ENCODE measurements around the gene SYT17. TPM values are rescaled to one million over a fixed set of nuclear protein-coding genes. Genes with fewer than 3 reads are reported as not detected.
A peak's percentile ranks its signal among the peaks of the same experiment; 100 is the strongest.

The SYT17 gene
- total RNA-seq, 1 experiment from 2014 or later: 11.8 TPM

DNA sequence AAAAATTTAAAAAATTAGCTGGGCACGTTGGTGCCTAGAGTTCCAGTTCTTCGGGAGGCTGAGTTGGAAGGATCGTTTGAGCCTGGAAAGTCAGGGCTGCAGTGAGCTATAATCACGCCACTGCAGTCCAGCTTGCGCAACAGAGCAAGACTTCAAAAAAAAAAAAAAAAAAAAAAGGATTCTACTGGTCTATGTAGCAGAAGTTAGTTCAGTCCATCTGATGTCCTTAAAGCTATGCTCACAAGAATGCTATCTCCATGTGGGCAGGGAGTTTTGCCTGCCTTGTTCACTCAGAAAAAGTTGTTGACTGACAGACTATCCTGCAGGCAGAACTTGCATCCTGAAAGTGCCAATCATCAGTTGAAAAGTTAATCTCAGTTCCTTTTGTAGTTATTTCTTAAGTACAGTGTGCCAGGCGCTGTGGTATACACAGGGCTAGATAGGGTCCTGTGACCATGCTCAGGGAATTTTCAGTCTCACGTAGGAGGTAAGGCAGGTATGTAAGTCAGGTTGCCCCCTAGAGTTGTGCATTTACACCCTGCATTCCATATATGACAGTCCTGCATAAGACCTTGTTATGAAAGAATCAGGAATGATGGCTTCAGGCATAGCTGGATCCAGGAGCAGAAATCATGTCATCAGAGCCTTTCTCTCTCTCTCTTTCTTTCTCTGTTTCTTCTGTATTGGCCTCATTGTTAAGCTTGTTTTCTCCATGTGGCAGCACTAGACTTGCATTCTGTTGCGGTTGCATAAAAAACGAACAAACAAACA, 7.6 kb downstream of the SYT17 start:
- TF ChIP-seq EZH2 (IDR thresholded peaks at IDR 0.05; ENCODE audit: low read length, unreplicated experiment) (no peak), EZH2phosphoT487 (IDR thresholded peaks at IDR 0.05; ENCODE audit: borderline replicate concordance, low read length) (no peak), CTCF (conservative IDR thresholded peaks at IDR 0.05; ENCODE audit: low read depth, low read length) (no peak)
- ATAC-seq (no peak), DNase-seq (no peak)
- no TSS peak for BruUV-seq (replicated peaks)
- Histone ChIP-seq H3K4me1 (ENCODE audit: insufficient read depth, low read length) (no peaks in the 10 kb centered on the region), H3K36me3 (ENCODE audit: low read depth, low read length) (no peaks in the 10 kb centered on the region), H3K9me3 (ENCODE audit: low read length) (no peaks in the 10 kb centered on the region), H3K79me2 (ENCODE audit: low read length) (no peaks in the 10 kb centered on the region), H3K4me3 (ENCODE audit: low read length) (no peak overlapping the region), H3F3A (ENCODE audit: low read length, unreplicated experiment) (no peaks in the 10 kb centered on the region), H2AFZ (ENCODE audit: low read length) (no peak overlapping the region), H4K20me1 (ENCODE audit: low read length) (no peaks in the 10 kb centered on the region), H3K27me3 (ENCODE audit: low read length) (no peaks in the 10 kb centered on the region), H3K27ac (ENCODE audit: low read length) (no peak overlapping the region), H3K9me2 (replicated peaks; ENCODE audit: low read length) (no peaks in the 10 kb centered on the region), H3K9ac (ENCODE audit: low read length) (no peak overlapping the region), H3K4me2 (ENCODE audit: low read length) (no peak overlapping the region)
- POLR2A ChIA-PET (ENCODE audit: unreplicated experiment): no interaction called here
- CTCF ChIA-PET: no interaction called here
- intact Hi-C loops (cut with micrococcal nuclease): no loop called here

- DNase-seq: no peak
- intact Hi-C loops (cut with micrococcal nuclease): no loop called here
- Histone ChIP-seq H3K79me2 (ENCODE audit: low read length) (no peaks in the 10 kb centered on the region), H3K9me3 (ENCODE audit: low read length) (no peaks in the 10 kb centered on the region), H3K27me3 (ENCODE audit: low read length) (no peaks in the 10 kb centered on the region), H3K27ac (ENCODE audit: low read length) (no peak overlapping the region), H3K4me2 (ENCODE audit: low read length) (no peak overlapping the region), H3F3A (ENCODE audit: low read length, unreplicated experiment) (no peaks in the 10 kb centered on the region), H4K20me1 (ENCODE audit: low read length) (no peaks in the 10 kb centered on the region), H3K9ac (ENCODE audit: low read length) (no peak overlapping the region), H3K4me1 (ENCODE audit: insufficient read depth, low read length) (no peaks in the 10 kb centered on the region), H3K4me3 (ENCODE audit: low read length) (no peak overlapping the region), H2AFZ (ENCODE audit: low read length) (no peak overlapping the region), H3K9me2 (replicated peaks; ENCODE audit: low read length) (no peaks in the 10 kb centered on the region), H3K36me3 (ENCODE audit: low read depth, low read length) (no peaks in the 10 kb centered on the region)
- no TSS peak for BruUV-seq (replicated peaks)
- ChIA-PET CTCF (no interaction called here), POLR2A (ENCODE audit: unreplicated experiment) (no interaction called here)
- no peak for ATAC-seq
- TF ChIP-seq CTCF (conservative IDR thresholded peaks at IDR 0.05; ENCODE audit: low read depth, low read length): peak; percentile 46; the same call in 1 of the 2 replicates
- TF ChIP-seq EZH2 (IDR thresholded peaks at IDR 0.05; ENCODE audit: low read length, unreplicated experiment): no peak
- TF ChIP-seq EZH2phosphoT487 (IDR thresholded peaks at IDR 0.05; ENCODE audit: borderline replicate concordance, low read length): no peak
Observed at GRCh38 chr16:19177111-19177739, 9.2 kb downstream of the SYT17 start.
